HG02943 (cell line): ENCODE results near the gene IL18RAP.

Experiments used
- ATAC-seq: cut with Tn5 transposase; IDR thresholded peaks from one replicate; pipeline ENCODE4 v1.9.1; 2021; ENCODE audit warnings: mild to moderate bottlenecking, low read depth, moderate library complexity; ENCODE audit not compliant: unreplicated experiment

Gene IL18RAP

DNA sequence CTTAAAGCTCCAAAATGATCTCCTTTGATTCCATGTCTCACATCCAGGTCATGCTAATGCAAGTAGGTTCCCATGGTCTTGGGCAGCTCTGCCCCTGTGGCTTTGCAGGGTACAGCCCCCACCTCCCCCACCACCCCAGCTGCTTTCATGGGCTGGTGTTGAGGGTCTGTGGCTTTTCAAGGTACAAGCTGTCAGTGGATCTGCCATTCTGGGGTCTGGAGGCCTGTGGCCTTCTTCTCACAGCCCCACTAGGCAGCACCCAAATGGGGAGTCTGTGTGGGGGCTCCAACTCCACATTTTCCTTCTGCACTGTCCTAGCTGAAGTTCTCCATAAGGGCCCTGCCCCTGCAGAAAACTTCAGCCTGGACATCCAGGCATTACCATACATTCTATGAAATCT lies 69.0 kb downstream of the IL18RAP start:
- ATAC-seq, result no peak

GRCh38 chr2:102494570-102494969 lies 71.6 kb downstream of the IL18RAP start:
- ATAC-seq, result no peak

DNA sequence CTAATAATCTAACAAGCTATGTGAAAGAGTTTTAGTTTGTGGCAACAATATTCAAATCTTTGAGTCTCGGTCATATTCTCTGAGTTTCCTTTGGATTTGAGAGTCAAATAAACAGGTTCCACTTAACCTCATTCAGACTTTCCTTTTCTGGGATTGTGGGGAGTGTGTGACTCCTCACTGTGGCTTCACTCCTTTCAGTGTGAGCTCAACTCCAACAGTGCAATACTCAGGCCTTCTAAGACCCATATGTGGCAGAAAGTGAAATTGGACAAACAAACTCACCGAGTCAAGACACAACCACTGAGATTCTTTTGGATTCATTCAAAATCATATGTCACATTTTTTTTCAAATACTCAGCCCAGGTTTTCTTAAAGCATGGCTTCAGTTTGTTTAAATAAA lies 75.5 kb downstream of the IL18RAP start:
- ATAC-seq, result no peak

- ATAC-seq, result no peak
Observed at GRCh38 chr2:102499558-102499957, 76.6 kb downstream of the IL18RAP start.
